Measurements from ENCODE around the gene CEACAM19. TPM values are rescaled to one million over a fixed set of nuclear protein-coding genes. Genes with fewer than 3 reads are reported as not detected.

CEACAM19 gene
- total and polyA plus RNA-seq, 2 of the 4 experiments (the other 2 are of a cell fraction), result 0.72 to 9.3 TPM

GRCh38 chr19:44668985-44669764, 2.1 kb upstream of the CEACAM19 start:
- H2AFZ ChIP-seq (replicated peaks; ENCODE audit: low read length, poor library complexity), result no peak overlapping the region
- H3K9ac ChIP-seq (ENCODE audit: low read depth, low read length), result no peak overlapping the region
- H3K36me3 ChIP-seq (ENCODE audit: control insufficient read depth, insufficient read depth, low read length), result peaks cover 8% of the 10 kb centered on the region
- dilution Hi-C loops (cut with HindIII; ENCODE audit: low sequenced_read_pairs, unreplicated experiment) (no loop called here), intact Hi-C loops (cut with micrococcal nuclease) (no loop called here), in situ Hi-C loops (cut with MboI; ENCODE audit: low sequenced_read_pairs) (no loop called here)
- CTCF ChIA-PET, result interaction anchor here (0.6 kb wide), 1 partner anchor 38 kb away, joined by 3 read pairs; no protein-coding TSS in a partner anchor
- H3K18ac ChIP-seq (ENCODE audit: low read depth, low read length), result no peak overlapping the region
- H3K4ac ChIP-seq (ENCODE audit: low read depth, low read length), result no peak overlapping the region
- no peak overlapping the region for H3K27ac ChIP-seq (ENCODE audit: insufficient read depth, low read length)
- no peak overlapping the region for H4K5ac ChIP-seq (ENCODE audit: low read depth, low read length)
- H2AK5ac ChIP-seq (ENCODE audit: low read depth, low read length), result no peak overlapping the region
- H3K4me3 ChIP-seq (ENCODE audit: insufficient read depth, low read depth, low read length), result no peak overlapping the region
- H2AK9ac ChIP-seq (replicated peaks; ENCODE audit: low read depth, low read length, poor library complexity), result no peak overlapping the region
- no peaks in the 10 kb centered on the region for H3K9me3 ChIP-seq (ENCODE audit: control insufficient read depth, insufficient read depth, low read length)
- H3K4me1 ChIP-seq (ENCODE audit: control insufficient read depth, insufficient read depth, low read length), result no peaks in the 10 kb centered on the region
- no peak overlapping the region for H3K14ac ChIP-seq (replicated peaks; ENCODE audit: low read depth, low read length)
- POLR2A ChIA-PET (ENCODE audit: unreplicated experiment), result no interaction called here
- peaks cover 3% of the 10 kb centered on the region in 2 experiments; a peak in 1 of 4 replicates for H3K79me1 ChIP-seq (ENCODE audit: low read depth in 1 of 2, low read length in 2 of 2)
- DNase-seq (no peak), ATAC-seq (ENCODE audit: low read depth) (0 out of 2 replicates have a peak, but pooled peaks have one; percentile 11)
- H4K20me1 ChIP-seq (ENCODE audit: insufficient read depth, low read length), result no peaks in the 10 kb centered on the region
- no peak overlapping the region for H2BK120ac ChIP-seq (ENCODE audit: low read depth, low read length)
- WGBS, 2 experiments (ENCODE audit: extremely low coverage in 2 of 2, insufficient read length in 1 of 2), result no CpG with 5 or more reads among the region's 2 CpGs
- peaks cover 11% of the 10 kb centered on the region for H3K9me1 ChIP-seq (ENCODE audit: insufficient read depth, low read length)
- no peak overlapping the region for H3K4me2 ChIP-seq (ENCODE audit: low read depth, low read length)
- H3K23ac ChIP-seq (ENCODE audit: low read depth, low read length), result no peak overlapping the region
- no peak overlapping the region for H3K56ac ChIP-seq (ENCODE audit: extremely low read depth, insufficient read depth, low read length)
- no peak overlapping the region for H2BK20ac ChIP-seq (ENCODE audit: low read depth, low read length)
- H2BK15ac ChIP-seq (ENCODE audit: low read depth, low read length), result no peak overlapping the region
- no peak overlapping the region for H4K91ac ChIP-seq (ENCODE audit: insufficient read depth, low read depth, low read length)
- no peak overlapping the region for H2BK5ac ChIP-seq (ENCODE audit: low read depth, low read length, poor library complexity, severe bottlenecking)
- 0 out of 4 replicates have a peak overlapping the region, but pooled peaks of 1 of the 2 experiments have one; percentile 32 for H4K8ac ChIP-seq (ENCODE audit: low read depth in 2 of 2, low read length in 2 of 2)
- no TSS peak for BruUV-seq (replicated peaks)
- no peaks in the 10 kb centered on the region for H3K27me3 ChIP-seq (ENCODE audit: control insufficient read depth, insufficient read depth, low read length)
- TF ChIP-seq CTCF (conservative IDR thresholded peaks at IDR 0.05; ENCODE audit: low read depth, low read length) (no peak), CHD1 (IDR thresholded peaks at IDR 0.05; ENCODE audit: low read depth, low read length) (no peak), MAZ (IDR thresholded peaks at IDR 0.05; ENCODE audit: borderline replicate concordance, low read depth, low read length) (no peak), BHLHE40 (IDR thresholded peaks at IDR 0.05; ENCODE audit: low read depth, low read length) (no peak), RAD21 (IDR thresholded peaks at IDR 0.05; ENCODE audit: low read length) (no peak), POLR2A (IDR thresholded peaks at IDR 0.05; ENCODE audit: low read depth, low read length) (no peak), MXI1 (IDR thresholded peaks at IDR 0.05; ENCODE audit: borderline replicate concordance, low read depth, low read length) (no peak), ELK1 (IDR thresholded peaks at IDR 0.05; ENCODE audit: borderline replicate concordance, low read depth, low read length) (no peak), NFE2L2 (IDR thresholded peaks at IDR 0.05; ENCODE audit: low read depth, low read length) (no peak), FOS (IDR thresholded peaks at IDR 0.05; ENCODE audit: low read depth, low read length) (no peak), RCOR1 (IDR thresholded peaks at IDR 0.05; ENCODE audit: insufficient replicate concordance, low read length) (no peak), CEBPB (IDR thresholded peaks at IDR 0.05; ENCODE audit: low read depth, low read length) (no peak), SMC3 (IDR thresholded peaks at IDR 0.05; ENCODE audit: low read depth, low read length) (no peak), RFX5 (IDR thresholded peaks at IDR 0.05; ENCODE audit: low read depth, low read length) (no peak)
- TF ChIP-seq, protein P1, sequence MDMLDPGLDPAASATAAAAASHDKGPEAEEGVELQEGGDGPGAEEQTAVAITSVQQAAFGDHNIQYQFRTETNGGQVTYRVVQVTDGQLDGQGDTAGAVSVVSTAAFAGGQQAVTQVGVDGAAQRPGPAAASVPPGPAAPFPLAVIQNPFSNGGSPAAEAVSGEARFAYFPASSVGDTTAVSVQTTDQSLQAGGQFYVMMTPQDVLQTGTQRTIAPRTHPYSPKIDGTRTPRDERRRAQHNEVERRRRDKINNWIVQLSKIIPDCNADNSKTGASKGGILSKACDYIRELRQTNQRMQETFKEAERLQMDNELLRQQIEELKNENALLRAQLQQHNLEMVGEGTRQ (IDR thresholded peaks at IDR 0.05; ENCODE audit: low read depth, low read length), result no peak

Data from IMR-90 (cell line).